GM06990 (cell line): ENCODE results near the gene POC1B.

ENCODE experiments used
- DNase-seq: peaks from one replicate; pipeline ENCODE4 v3.0.0-alpha.2; 2011; ENCODE audit not compliant: insufficient read length; ENCODE audit errors: extremely low read depth
- H3K27me3 ChIP-seq: replicated peaks from 2 replicates; pipeline ENCODE4 v1.6.0; 2011; ENCODE audit warnings: low read length; ENCODE audit not compliant: control insufficient read depth, insufficient read depth
- H3K36me3 ChIP-seq: 2 replicates; pipeline ENCODE4 v1.5.1; 2011; ENCODE audit warnings: low read length; ENCODE audit not compliant: control insufficient read depth, insufficient read depth
- H3K4me3 ChIP-seq: replicated peaks from 2 replicates; pipeline ENCODE4 v1.5.1; 2011; ENCODE audit warnings: low read depth, mild to moderate bottlenecking, control low read depth, low read length
- TF ChIP-seq, protein P1 (sequence below): IDR thresholded peaks from 2 replicates; pipeline ENCODE4 v1.5.1; 2011; ENCODE audit warnings: low read length, control low read depth, mild to moderate bottlenecking, inconsistent platforms; ENCODE audit not compliant: insufficient read depth, poor library complexity, severe bottlenecking

The POC1B gene

DNA sequence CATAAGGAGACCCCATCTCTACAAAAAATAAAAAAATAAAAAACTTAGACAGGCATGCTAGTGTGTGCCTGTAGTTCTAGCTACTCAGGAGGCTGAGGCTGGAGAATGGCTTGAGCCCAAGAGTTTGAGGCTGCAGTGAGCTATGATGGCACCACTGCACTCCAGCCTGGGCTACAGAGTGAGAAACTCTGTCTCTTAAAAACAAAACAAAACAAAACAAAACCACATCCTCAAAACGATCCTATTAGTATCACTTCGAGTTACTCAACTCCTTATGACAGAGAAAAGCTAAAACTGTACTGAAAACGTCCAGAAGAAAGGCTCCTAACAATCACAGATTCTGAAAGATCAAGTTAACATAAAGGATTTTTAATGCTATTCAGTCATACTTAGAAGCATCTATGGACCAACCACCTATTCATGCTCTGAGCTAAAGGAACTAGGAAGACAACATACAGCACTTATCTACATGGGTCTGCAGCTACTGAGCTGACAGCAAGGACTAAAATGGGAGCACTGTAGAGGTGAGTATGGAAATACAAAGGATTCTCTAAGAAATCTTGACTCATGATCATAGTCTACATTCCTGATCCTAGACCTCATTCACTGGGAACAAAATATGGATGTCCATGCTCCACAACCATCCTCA, 98.2 kb downstream of the POC1B start:
- DNase-seq = peak; percentile 9
- H3K4me3 ChIP-seq = no peak overlapping the region
- TF ChIP-seq, protein P1, sequence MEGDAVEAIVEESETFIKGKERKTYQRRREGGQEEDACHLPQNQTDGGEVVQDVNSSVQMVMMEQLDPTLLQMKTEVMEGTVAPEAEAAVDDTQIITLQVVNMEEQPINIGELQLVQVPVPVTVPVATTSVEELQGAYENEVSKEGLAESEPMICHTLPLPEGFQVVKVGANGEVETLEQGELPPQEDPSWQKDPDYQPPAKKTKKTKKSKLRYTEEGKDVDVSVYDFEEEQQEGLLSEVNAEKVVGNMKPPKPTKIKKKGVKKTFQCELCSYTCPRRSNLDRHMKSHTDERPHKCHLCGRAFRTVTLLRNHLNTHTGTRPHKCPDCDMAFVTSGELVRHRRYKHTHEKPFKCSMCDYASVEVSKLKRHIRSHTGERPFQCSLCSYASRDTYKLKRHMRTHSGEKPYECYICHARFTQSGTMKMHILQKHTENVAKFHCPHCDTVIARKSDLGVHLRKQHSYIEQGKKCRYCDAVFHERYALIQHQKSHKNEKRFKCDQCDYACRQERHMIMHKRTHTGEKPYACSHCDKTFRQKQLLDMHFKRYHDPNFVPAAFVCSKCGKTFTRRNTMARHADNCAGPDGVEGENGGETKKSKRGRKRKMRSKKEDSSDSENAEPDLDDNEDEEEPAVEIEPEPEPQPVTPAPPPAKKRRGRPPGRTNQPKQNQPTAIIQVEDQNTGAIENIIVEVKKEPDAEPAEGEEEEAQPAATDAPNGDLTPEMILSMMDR = no peak
- no peaks in the 10 kb centered on the region for H3K27me3 ChIP-seq
- no peaks in the 10 kb centered on the region for H3K36me3 ChIP-seq

DNA sequence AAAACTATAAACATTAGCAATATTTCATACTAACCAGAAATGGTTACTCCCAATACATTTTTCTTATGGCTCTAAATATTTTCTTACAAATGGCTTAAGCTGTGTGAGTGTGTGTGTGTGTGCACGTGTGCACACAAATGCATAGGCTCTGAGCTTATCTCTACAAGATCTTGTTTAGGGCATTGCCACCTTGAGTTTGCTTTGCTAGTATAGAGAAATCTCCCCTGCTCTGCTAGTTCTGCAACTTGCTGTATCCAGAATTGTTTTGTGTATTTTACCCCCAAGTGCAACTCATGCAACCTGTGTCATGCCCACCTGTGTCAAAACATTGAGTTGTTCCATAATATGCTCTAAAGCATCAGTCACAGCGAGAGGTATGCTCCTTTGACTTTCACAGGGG, 101.0 kb downstream of the POC1B start:
- no peak for DNase-seq
- no peak overlapping the region for H3K4me3 ChIP-seq
- H3K27me3 ChIP-seq = no peaks in the 10 kb centered on the region
- H3K36me3 ChIP-seq = no peaks in the 10 kb centered on the region
- TF ChIP-seq, protein P1 = no peak

DNA sequence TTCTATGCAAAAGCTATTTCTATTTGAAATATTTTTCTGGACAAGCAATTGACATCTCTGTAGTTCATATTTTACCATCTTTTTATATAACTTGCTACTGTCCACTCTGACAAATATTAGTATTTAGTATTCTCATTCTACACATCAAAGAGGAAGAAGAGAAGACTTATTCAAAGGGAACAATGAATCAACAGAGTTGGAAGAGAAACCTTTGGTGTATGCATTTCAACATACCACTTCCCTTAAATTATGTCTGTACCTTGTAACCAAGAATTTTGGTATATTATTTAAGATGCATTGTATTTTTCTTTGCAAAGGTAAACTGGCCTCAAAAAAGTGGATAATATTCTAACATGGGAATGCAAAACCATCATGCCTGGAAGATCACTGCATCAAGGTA, 101.5 kb downstream of the POC1B start:
- no peak for DNase-seq
- TF ChIP-seq, protein P1 = no peak
- H3K27me3 ChIP-seq = no peaks in the 10 kb centered on the region
- H3K36me3 ChIP-seq = no peaks in the 10 kb centered on the region
- H3K4me3 ChIP-seq = no peak overlapping the region

DNA sequence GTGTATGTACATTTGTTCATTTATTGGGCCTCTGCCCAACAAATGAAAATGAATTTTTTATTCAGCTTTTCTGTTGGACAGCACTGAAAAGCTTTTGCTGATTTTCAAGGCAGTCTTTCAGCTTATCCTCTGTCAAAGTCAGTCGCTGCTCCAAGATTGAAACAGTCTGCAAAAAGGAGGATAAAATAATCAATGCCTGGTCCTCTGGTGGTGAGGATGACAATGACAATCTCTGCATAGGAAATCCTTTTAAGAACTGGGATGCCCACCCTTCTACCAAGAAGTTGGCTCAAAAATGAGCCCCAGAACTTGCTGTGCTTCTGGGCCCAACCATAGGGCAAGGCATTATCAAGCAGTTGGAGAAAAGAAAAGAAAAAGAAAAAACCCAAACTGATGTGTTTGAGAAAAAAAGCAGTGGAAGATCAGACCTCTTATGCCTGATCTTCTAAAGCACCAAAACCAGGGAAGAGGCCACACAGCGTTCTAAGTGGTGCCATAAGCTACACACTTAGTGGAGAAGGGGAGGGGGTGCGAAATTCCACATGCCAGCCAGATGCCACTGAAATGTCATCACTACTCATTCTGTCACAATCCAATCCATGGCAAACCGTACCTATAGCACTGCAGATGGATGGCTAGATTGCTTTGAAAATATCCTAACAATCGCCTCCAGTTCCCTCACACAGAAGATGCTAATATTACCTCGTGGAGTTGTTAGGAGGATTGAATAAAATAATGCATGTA, 104.6 kb downstream of the POC1B start:
- Histone ChIP-seq H3K27me3 (no peaks in the 10 kb centered on the region), H3K36me3 (no peaks in the 10 kb centered on the region), H3K4me3 (no peak overlapping the region)
- DNase-seq = no peak
- TF ChIP-seq, protein P1 = no peak

DNA sequence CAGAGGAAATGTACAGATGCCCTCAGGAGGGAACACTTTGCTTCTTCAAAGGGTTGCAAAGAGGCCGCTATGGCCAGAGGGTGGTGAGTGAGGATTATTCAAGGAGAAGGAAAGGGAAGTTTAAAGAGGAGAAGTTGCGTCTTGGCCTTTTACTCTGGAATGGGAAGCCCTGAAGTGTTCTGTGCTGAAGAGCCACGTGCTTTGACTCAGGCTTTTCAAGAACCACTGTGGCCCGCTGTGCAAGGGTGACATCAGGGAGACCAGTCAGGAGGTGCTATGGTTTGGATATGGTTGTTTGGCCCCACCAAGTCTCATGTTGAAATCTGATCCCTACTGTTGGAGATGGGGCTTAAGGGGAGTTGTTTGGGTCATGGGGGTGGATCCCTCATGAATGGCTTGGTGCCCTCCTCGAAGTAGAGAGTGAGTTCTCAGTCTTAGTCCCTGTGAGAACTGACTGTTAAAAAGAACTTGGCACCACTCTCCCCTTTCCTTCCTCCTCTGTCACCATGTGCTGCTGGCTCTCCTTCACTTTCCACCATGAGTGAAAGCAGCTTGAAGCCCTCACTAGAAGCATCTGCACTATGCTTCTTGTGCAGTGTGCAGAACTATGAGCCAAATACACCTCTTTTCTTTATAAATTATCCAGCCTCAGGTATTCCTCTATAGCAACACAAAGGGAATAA, 107.5 kb downstream of the POC1B start:
- Histone ChIP-seq H3K36me3 (no peaks in the 10 kb centered on the region), H3K27me3 (no peaks in the 10 kb centered on the region), H3K4me3 (no peak overlapping the region)
- DNase-seq = no peak
- TF ChIP-seq, protein P1 = no peak
